Measurements from ENCODE around the gene MYH10.
A peak's percentile ranks its signal among the peaks of the same experiment; 100 is the strongest.
"Not testable (repeated sequence)": the region's sequence is repeated elsewhere in the genome, so short reads cannot be mapped to it uniquely, and the experiment has no call there.

Gene MYH10

DNA sequence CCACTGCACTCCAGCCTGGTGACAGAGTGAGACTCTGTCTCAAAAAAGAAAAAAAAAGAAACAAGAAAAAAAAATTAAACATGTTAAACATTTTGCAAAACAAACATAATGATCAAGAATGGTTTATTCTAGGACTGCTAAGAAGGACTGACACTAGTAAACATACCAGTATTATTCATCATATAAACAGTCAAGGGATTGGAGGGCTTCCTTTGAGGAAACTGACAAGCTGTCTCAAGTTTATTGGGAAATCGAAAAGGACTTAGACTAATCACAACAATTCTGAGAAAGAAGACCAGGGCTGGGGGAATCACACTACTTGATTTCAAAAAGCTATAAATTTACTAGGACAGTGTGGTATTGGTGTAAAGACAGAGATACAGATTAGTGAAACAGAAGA lies 75.5 kb downstream of the MYH10 start:
- H3K27ac ChIP-seq, result no peak overlapping the region
- TF ChIP-seq, protein P1, sequence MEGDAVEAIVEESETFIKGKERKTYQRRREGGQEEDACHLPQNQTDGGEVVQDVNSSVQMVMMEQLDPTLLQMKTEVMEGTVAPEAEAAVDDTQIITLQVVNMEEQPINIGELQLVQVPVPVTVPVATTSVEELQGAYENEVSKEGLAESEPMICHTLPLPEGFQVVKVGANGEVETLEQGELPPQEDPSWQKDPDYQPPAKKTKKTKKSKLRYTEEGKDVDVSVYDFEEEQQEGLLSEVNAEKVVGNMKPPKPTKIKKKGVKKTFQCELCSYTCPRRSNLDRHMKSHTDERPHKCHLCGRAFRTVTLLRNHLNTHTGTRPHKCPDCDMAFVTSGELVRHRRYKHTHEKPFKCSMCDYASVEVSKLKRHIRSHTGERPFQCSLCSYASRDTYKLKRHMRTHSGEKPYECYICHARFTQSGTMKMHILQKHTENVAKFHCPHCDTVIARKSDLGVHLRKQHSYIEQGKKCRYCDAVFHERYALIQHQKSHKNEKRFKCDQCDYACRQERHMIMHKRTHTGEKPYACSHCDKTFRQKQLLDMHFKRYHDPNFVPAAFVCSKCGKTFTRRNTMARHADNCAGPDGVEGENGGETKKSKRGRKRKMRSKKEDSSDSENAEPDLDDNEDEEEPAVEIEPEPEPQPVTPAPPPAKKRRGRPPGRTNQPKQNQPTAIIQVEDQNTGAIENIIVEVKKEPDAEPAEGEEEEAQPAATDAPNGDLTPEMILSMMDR (conservative IDR thresholded peaks at IDR 0.05), result no peak

DNA sequence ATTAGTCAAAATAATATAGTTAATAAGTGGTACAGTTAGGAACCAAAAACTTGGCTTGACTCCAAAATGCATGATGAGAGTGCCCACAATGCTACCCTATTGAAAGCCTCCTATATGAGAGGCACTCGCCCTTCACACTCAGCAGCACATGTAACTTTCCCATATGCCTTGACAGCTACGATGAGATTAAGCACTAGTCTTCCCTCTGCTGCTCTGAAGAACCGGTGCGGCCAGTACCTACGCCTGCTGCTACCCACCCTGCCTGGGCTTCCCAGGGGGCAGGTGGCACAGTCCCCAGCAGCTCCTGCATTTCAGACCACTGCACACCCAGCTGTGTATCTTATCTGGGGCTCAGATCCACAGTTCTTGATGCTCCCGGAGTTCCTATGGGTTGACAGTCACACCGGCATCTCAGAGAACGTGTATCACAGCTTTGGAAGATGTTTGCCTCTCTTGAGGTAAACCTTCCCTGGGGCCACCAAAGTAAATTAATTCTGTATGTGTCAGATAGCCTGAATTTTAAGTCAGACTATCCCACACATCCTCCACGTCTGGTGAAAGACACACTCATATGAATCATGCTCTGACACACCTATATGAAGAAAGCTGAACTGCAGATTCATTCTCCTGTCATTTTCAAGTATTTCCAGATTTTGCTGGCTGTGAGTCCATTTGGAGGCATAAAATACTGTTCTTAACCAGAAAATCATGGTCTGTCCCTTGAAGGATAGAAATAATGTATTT lies 77.8 kb downstream of the MYH10 start:
- TF ChIP-seq, protein P1 (conservative IDR thresholded peaks at IDR 0.05), result no peak
- no peak overlapping the region for H3K27ac ChIP-seq

DNA sequence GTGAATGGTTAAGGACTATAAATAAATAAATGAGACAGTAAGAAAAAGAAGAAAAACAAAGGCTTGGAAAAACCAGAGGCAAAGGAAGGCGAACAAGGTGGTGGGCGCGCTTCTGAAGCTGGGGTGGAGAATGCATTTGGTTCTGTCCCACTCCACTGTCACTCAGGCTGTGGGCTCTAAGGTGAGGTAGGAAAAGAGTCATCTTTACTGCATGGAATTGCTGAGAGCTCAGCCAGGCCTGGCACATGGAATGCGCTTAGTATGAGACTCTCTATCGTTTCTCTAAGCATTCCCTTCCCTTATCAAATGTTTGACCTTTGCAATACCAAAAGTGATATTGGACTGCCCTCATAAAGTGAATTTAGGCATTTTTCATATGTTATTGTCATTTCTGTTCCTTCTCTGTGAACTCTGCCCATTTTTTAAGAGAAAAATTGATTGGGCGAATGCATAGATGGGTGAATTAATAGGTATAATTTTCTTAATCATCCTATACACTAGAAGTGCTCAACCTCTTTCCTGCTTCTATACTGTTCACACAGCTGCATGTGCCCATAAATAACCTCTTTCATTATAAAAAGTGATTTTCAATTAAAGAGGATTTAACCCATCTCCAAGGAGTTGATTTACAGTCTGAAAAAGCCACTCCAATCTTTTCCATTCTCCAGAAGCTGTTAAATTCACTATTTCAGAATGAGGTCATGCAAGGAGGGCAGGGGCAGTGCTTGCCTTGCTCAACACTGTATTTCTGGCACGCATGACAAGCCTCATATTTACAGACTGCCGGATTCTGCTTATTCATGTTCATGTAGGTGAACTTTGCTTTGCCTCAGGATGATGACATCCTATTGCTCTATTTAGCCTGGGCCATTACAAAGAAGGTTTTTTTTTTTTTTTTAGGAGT lies 87.7 kb downstream of the MYH10 start:
- H3K27ac ChIP-seq, result no peak overlapping the region
- TF ChIP-seq, protein P1 (conservative IDR thresholded peaks at IDR 0.05), result no peak

DNA sequence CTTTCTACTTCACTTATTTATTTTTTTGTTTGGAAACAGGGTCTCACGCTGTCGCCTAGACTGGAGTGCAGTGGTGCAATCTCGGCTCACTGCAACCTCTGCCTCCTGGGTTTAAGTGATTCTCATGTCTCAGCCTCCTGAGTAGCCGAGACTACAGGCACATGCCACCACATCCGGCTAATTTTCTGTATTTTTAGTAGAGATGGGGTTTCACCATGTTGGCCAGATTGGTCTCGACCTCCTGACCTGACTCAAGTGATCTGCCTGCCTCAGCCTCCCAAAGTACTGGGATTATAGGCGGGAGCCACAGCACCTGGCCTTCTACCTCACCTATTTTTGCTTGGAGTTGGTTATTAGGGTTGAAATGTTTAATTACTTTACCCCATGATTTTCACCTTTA lies 90.5 kb downstream of the MYH10 start:
- not testable (repeated sequence) for H3K27ac ChIP-seq

DNA sequence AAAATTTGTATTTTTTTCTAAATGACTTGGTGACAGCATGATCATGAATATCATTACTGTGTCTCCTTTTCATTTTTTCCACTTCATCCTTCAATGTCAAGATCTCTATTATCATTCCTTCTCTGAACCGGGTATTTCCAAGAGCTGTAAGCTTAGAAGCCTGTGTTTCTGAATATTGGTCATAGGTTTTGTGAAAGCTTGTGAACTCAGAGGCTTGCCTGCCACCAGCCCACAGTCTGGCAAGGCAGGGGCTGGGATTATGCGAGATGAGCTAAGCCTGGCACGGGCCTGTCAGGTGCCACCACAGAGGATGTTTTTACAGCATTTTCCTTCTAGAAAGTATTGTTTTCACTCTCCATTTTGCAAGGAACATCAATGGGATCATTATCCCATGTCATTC lies 92.8 kb downstream of the MYH10 start:
- H3K27ac ChIP-seq, result no peak overlapping the region
- TF ChIP-seq, protein P1 (conservative IDR thresholded peaks at IDR 0.05), result no peak

DNA sequence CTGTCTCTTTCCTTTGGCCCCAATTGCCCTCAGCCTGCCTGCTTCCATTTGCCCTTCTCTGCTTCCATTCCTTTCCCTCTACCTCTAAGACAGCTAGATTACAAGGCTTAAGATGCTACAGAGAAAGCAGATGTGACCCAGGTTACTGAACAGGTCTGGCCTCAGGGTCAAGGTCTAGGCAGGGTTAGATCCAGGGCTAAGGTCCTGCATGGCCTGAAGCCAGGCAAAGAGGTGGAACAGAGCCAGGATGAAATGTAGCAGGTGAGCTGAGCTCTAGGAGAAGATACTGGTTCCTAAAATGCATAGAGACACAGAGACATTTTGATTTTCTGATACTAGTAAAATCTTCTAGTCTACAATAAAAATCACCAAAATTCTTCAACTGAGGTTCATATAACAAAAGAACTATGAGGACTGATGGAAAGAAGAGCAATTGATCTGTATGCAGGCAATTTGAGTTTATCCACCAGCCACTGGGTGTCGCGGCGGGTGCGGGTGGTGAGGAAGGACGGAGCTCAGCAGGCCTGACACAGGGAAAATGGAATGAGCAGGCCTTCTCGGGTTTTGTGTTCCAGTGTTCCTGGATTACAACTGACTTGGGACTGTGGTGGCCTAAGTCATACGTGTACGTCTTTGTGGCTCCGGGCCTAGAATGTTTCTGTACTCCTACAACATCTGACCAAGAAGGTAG lies 95.9 kb downstream of the MYH10 start:
- no peak overlapping the region for H3K27ac ChIP-seq
- TF ChIP-seq, protein P1 (conservative IDR thresholded peaks at IDR 0.05), result no peak

DNA sequence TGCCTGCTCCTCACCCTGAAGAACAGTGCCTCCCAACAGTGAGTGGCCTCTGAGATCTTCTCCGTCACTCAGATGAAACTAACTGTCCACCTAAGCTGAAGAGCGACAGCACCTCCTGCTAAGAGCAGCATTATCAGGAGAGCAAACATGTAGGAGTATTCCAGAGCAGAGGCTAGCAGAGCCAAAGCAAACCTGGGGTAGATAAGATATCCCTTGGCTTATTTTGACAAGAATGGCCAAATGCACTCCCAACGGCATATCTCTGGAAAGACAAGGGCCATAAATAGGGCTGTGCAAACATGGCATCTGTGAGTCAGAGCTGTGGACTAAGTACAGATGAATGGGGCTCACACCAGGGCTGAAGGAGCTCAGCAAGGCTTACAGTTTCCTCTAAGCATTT lies 98.5 kb downstream of the MYH10 start:
- TF ChIP-seq, protein P1 (conservative IDR thresholded peaks at IDR 0.05), result no peak
- H3K27ac ChIP-seq, result peak overlapping the region; percentile 28
